Loucy (cell line): ENCODE results near the gene PDE4DIP.
"Not testable (repeated sequence)": the region's sequence is repeated elsewhere in the genome, so short reads cannot be mapped to it uniquely, and the experiment has no call there.

ENCODE experiments used
- EZH2phosphoT487 ChIP-seq: fragments of 200-600 bp; IDR thresholded peaks from 2 replicates; pipeline ENCODE4 v1.6.1; 2018; ENCODE audit warnings: antibody characterized with exemption, mild to moderate bottlenecking, moderate library complexity, borderline replicate concordance
- TF ChIP-seq, protein P1 (sequence below): fragments of 200-600 bp; sonication (generic); conservative IDR thresholded peaks from 2 replicates; pipeline ENCODE4 v1.5.1; 2014; ENCODE audit warnings: mild to moderate bottlenecking, antibody characterized with exemption, low read length

DNA sequence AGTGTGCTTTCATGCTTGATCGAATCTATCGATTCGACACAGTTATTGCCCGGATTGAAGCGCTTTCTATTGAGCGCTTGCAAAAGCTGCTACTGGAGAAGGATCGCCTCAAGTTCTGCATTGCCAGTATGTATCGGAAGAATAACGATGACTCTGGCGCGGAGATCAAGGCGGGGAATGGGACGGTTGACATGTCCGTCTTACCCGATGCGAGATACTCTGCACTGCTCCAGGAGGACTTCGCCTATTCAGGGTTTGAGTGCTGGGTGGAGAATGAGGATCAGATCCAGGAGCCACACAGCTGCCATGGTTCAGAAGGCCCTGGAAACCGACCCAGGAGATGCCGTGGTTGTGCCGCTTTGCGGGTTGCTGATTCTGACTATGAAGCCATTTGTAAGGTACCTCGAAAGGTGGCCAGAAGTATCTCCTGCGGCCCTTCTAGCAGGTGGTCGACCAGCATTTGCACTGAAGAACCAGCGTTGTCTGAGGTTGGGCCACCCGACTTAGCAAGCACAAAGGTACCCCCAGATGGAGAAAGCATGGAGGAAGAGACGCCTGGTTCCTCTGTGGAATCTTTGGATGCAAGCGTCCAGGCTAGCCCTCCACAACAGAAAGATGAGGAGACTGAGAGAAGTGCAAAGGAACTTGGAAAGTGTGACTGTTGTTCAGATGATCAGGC is 108.8 kb downstream of the PDE4DIP start:
- TF ChIP-seq, protein P1, sequence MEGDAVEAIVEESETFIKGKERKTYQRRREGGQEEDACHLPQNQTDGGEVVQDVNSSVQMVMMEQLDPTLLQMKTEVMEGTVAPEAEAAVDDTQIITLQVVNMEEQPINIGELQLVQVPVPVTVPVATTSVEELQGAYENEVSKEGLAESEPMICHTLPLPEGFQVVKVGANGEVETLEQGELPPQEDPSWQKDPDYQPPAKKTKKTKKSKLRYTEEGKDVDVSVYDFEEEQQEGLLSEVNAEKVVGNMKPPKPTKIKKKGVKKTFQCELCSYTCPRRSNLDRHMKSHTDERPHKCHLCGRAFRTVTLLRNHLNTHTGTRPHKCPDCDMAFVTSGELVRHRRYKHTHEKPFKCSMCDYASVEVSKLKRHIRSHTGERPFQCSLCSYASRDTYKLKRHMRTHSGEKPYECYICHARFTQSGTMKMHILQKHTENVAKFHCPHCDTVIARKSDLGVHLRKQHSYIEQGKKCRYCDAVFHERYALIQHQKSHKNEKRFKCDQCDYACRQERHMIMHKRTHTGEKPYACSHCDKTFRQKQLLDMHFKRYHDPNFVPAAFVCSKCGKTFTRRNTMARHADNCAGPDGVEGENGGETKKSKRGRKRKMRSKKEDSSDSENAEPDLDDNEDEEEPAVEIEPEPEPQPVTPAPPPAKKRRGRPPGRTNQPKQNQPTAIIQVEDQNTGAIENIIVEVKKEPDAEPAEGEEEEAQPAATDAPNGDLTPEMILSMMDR, result not testable (repeated sequence)
- TF ChIP-seq EZH2phosphoT487, result not testable (repeated sequence)
